NCI-H187 treated with DMSO at 0.1 percent for 48 hours (cell line): Measurements from ENCODE around the gene CERS2.
A peak's percentile ranks its signal among the peaks of the same experiment; 100 is the strongest.
"Not testable (repeated sequence)": the region's sequence is repeated elsewhere in the genome, so short reads cannot be mapped to it uniquely, and the experiment has no call there.

Source experiments
- DNase-seq: peaks from one replicate; lab custom pipeline; 2025; lab: John Stamatoyannopoulos, UW

CERS2 gene

DNA sequence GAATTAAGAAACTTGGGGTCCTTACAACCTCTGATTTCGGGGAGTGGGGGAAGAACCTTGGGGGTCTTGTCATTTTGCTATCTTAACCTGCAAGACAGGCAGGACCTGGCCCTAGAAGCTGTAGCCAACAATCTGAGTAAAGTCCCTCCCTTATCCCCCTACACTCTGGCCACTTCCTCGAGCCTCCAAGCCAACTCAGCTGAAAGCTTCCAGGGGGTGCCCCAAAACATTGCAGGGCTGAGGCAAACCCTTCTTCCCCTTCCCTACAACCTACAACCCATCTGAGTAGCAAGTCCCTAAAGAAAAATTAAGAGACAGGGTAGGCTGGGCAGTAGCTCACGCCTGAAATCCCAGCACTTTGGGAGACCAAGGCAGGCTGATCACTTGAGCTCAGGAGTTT is 5.0 kb downstream of the CERS2 start:
- DNase-seq = no peak

DNA sequence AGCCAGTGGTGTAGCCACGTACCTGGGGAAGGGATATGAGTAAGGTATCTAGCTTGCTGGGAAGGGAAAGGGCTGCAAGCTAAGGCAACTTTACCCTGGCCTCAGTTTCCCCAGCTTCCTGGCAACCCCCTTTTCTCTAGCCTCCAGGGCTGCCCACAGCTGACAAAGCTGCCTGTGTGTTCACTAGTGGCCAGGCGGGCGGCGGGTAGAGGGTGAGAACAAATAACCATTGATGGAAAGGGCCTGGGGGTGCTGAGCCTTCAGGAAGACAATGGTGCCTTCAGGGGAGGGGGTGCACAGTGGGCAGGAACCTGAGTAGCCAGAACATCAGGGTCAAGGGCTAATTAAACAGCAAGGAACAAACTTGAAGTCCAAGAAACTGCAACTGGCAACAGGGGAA is 6.1 kb downstream of the CERS2 start:
- DNase-seq = no peak

GRCh38 chr1:150967936-150968335 is 6.7 kb downstream of the CERS2 start:
- no peak for DNase-seq

DNA sequence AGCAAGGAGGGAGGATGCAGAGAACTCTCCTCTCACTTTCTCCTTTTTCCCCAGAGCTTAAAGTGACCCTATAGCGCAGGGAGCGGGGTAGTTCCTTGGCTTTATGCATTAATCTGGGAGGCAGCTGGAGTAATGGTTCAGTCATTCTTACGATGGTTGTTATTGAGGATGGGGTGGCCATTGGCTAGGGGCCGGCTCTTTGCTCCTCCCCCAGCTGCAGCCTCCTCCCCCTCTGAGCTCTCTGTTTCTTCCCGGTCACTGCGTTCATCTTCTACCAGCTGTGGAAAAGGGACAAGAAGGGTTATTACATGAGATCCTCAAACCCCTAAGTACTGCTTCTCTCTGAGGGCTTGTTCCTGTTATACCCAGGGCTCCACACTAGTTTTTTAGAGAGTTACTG is 8.6 kb downstream of the CERS2 start:
- no peak for DNase-seq

- no peak for DNase-seq
Measured at GRCh38 chr1:150965605-150966004, 9.0 kb downstream of the CERS2 start.

GRCh38 chr1:150964164-150964489 is 10.5 kb downstream of the CERS2 start:
- DNase-seq = no peak

DNA sequence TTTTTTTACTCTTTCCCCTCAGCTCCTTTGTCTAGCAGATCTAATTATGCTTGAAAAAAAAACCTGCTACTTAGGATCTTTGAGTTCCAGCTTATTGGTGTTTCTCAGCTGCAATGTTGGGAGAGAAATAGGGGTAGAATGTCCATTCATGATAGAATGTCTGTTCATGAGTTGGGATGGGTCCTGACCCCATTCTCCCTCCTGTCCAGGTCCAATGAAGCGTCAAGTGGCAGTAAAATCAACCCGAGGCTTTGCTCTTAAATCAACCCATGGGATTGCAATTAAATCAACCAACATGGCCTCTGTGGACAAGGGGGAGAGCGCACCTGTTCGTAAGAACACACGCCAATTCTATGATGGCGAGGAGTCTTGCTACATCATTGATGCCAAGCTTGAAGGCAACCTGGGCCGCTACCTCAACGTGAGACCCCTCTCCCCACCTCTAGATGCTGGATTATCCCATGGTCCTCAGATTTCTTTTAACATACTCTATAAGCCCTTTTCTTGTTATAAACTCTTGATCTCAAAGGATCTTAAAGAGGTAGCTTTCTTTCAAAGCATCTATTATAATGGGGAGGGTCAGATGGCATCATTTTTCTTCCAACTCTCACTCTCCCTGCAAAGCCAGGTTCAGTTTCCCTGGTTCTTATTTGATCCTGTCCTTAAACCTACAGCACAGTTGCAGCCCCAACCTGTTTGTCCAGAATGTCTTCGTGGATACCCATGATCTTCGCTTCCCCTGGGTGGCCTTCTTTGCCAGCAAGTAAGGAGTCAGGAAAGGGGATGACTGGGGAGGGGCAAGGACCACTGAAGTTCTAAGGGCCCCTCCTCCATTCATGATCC is 11.1 kb downstream of the CERS2 start:
- no peak for DNase-seq

GRCh38 chr1:150961756-150962155 is 12.9 kb downstream of the CERS2 start:
- DNase-seq = no peak

DNA sequence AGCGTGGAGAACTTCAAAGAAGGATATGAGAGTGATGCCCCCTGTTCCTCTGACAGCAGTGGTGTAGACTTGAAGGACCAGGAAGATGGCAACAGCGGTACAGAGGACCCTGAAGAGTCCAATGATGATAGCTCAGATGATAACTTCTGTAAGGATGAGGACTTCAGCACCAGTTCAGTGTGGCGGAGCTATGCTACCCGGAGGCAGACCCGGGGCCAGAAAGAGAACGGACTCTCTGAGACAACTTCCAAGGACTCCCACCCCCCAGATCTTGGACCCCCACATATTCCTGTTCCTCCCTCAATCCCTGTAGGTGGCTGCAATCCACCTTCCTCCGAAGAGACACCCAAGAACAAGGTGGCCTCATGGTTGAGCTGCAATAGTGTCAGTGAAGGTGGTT is 14.0 kb downstream of the CERS2 start:
- no peak for DNase-seq

DNA sequence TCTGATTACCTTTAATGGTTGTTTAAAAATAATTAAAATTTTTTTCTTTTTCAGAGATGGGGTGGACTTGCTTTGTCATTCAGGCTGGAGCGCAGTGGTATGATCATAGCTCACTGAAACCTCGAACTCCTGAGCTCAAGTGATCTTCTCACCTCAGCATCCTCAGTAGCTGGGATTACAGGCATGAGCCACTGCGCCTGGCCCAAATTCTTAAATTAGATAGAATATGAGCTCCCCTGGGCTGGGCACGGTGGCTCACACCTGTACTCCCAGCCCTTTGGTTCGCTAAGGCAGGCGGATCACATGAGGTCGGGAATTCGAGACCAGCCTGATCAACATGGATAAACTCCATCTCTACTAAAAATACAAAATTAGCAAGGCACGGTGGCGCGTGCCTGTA is 17.0 kb downstream of the CERS2 start:
- no peak for DNase-seq

- no peak for DNase-seq
Measured at GRCh38 chr1:150955280-150955679, 19.4 kb downstream of the CERS2 start.

GRCh38 chr1:150954708-150955107 is 19.9 kb downstream of the CERS2 start:
- DNase-seq = no peak

- no peak for DNase-seq
Measured at GRCh38 chr1:150944856-150945255, 29.8 kb downstream of the CERS2 start.

DNA sequence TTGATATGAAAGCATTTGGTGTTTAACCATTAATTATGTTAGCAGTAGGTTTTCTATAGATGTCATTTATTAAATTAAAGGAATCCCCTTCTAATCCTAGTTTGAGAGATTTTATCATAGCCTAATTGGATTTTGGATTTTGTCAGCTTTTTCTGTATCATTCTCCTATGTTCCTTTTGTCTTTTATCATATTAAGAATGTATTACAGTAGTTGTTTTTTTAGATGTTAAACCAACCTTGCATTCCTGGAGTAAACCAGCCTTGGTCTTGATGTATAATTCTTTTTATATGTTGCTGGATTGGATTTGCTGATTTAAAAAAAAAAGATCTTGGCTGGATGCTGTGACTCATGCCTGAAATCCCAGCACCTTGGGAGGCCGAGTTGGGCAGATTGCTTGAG is 42.9 kb downstream of the CERS2 start:
- no peak for DNase-seq

DNA sequence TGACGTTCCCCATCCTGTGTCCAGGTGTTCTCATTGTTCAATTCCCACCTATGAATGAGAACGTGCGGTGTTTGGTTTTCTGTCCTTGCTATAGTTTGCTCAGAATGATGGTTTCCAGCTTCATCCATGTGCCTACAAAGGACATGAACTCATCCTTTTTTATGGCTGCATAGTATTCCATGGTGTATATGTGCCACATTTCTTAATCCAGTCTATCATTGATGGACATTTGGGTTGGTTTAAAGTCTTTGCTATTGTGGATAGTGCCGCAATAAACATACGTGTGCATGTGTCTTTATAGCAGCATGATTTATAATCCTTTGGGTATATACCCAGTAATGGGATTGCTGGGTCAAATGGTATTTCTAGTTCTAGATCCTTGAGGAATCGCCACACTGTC is 45.9 kb downstream of the CERS2 start:
- not testable (repeated sequence) for DNase-seq

DNA sequence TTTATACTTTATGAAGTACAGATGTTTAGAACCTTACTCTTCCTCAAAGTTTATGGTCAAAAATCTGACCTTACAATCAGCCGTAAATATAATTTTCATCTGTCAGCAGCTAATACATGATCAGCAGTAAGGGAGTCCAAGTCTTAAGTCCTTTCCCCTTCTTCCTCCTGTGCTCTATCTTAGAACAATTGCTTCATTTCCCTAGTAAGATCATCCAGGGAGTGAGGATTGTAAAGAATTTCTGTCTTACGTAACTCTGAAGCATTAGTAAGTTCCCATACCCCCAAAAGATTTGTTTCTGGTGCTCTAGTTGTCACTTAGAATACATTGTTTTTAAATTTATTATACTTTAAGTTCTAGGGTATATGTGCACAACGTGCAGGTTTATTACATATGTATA is 46.3 kb downstream of the CERS2 start:
- no peak for DNase-seq

DNA sequence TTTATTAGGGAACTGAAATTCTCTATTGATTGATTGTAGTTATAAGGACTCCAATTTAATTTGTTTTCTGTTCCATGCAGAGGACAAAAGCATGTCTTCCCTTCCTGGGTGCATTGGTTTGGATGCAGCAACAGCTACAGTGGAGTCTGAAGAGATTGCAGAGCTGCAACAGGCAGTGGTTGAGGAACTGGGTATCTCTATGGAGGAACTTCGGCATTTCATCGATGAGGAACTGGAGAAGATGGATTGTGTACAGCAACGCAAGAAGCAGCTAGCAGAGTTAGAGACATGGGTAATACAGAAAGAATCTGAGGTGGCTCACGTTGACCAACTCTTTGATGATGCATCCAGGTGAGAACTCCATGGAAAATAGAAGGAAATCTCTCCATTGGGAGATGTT is 47.0 kb downstream of the CERS2 start:
- DNase-seq = no peak

DNA sequence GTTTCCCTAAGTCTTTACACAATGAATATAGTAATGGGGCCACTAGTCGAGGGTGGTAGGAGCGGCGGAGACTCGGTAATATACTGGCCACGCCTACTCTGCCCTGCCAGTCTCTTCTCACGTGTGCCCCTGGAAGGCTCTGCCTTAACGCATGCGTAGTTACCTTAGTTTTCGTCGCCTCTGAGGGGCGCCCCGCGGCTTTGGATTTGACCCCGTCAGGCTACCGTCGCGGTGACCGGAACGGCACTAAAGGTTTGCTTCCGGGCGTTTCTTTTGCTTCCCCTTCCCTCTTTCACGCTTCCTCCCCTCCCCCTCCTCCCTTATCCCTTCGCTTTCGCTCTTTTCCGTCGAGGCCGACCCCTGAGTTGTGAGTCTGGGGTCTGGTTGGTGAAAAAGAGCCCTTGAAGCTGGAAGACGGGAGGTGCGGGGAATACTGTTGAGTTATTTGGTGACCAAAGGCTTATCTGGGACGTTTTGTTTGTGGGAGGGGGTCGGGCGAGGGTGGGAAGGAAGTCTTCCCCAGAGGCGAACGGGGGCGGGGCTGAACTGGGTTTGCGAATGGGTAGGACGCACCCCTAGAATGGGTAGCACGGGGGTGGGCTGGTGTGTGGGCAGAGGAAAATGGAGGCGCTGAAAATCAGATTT is 48.4 kb downstream of the CERS2 start, which contains the start of gene SETDB1:
Gene SETDB1 (plus strand): TSS at position 267 of the 645 bp plus-strand sequence. CDS start 1,352 bp downstream, outside the sequence.
- peak; percentile 97 for DNase-seq

GRCh38 chr1:150925080-150925479 is 49.6 kb downstream of the CERS2 start:
- DNase-seq = no peak

- DNase-seq = peak; percentile 95
Measured at GRCh38 chr1:150922519-150922975, 52.1 kb downstream of the CERS2 start.

- no peak for DNase-seq
Measured at GRCh38 chr1:150917387-150917786, 57.2 kb downstream of the CERS2 start.
